Measurements from ENCODE around the gene ACSL6.
"Not testable (repeated sequence)": the region's sequence is repeated elsewhere in the genome, so short reads cannot be mapped to it uniquely, and the experiment has no call there.

Gene ACSL6

DNA sequence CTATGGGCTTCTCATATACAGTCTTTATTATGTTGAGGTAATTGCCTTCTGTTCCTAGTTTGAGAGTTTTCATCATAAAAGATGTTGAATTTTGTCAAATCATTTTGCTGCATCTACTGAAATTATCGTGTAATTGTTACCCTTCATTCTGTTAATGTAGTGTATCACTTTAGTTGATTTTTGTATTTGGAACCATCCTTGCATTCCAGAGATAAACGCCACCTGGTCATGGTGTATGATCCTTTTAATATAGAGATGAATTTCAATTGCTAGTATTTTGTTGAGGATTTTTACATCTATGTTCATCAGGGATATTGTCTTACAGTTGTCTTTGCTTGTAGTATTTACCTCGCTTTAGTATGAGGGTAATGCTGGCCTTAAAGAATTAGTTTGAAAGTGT lies 85.3 kb downstream of the ACSL6 start:
- no peak for DNase-seq

- DNase-seq = no peak
Observed at GRCh38 chr5:131916481-131916880, 95.0 kb downstream of the ACSL6 start.

GRCh38 chr5:131914472-131914871 lies 97.0 kb downstream of the ACSL6 start:
- DNase-seq = no peak

DNA sequence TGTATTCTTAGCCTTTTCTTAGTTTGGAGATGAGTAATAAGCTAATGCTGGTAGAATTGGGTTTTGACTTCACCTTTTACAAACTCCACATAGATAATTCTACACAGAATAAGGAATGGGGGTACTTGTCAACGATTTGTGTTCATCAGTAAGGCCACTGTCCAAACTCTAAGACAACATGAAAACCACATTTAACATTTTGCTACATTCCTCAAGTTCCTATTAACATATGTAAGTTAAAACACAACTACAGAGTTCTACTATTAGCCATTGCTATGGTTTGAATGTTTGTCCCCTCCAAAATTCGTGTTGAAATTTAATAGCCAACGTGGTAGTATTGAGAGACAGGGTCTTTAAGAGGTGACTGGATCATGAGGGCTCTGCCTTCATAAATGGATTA lies 97.9 kb downstream of the ACSL6 start:
- no peak for DNase-seq

DNA sequence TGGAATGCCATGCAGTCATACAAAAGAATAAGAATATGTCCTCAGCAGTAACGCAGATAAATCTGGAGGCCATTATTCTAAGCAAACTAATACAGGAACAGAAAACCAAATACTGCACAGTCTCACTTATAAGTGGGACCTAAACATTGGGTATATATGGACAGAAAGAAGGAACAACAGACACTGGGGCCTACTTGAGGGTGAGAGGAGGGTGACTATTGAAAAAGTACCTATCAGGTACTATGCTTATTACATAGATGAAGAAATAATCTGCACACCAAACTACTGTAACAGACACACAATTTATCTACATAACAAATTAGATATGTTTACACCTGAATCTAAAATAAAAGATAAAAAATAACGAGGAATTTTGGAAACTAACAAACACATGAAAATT lies 104.8 kb downstream of the ACSL6 start:
- no peak for DNase-seq

DNA sequence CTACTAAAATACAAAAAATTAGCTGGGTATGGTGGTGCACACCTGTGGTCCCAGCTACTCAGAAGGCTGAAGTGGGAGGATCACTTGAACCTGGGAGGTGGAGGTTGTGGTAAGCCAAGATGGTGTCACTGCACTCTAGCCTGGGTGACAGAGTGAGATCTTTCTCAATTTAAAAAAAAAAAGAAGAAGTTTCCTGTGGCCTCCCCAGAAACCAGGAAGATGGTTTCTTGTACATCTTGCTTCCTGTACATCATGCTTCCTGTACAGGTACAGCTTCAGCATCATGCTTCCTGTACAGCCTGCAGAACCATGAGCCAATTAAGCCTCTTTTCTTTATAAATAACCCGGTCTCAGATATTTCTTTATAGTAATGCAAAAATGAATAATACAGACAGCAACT lies 109.2 kb downstream of the ACSL6 start:
- not testable (repeated sequence) for DNase-seq
